ENCODE results near the gene ODF2. TPM values are rescaled to one million over a fixed set of nuclear protein-coding genes. Genes with fewer than 3 reads are reported as not detected.

The ODF2 gene
- total RNA-seq, 1 experiment from 2014 or later, result 46.8 TPM

DNA sequence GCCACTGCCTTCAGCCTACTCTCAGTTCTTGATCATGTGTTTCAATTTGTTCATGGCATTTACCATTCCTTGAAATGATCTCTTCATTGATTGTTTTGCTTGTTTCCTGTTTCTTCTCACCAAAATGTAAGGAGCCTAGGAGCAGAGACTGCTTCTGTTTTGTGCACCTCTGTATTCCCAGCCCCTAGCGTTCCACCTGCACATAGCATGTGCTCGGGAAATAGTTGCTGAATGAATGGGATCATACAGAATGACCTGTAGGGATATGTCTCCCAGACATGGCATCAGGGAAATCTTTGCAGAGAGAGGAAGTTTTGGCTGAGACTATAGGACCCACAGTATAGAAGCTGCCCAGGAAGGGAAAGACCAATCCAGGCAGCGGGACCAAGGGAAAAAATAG lies 41.3 kb upstream of the ODF2 start:
- Histone ChIP-seq H3K79me2 (ENCODE audit: insufficient read depth, low read length) (no peaks in the 10 kb centered on the region), H3K4me3 (replicated peaks in 1 of 2; ENCODE audit: low read depth in 1 of 2, low read length in 2 of 2) (no peak overlapping the region), H3K27me3 (ENCODE audit: insufficient read depth, low read length) (no peaks in the 10 kb centered on the region), H3K4me1 (ENCODE audit: control insufficient read depth in 1 of 2, insufficient read depth in 2 of 2, low read length in 2 of 2) (peaks cover 9 to 21% of the 10 kb centered on the region in 2 experiments), H3K27ac (ENCODE audit: low read depth, low read length) (no peak overlapping the region), H2AFZ (ENCODE audit: low read depth, low read length, poor library complexity, severe bottlenecking) (no peak overlapping the region), H3K4me2 (ENCODE audit: low read length) (no peak overlapping the region), H3K36me3 (ENCODE audit: control insufficient read depth in 1 of 2, insufficient read depth in 2 of 2, low read length in 2 of 2) (no peaks in the 10 kb centered on the region), H4K20me1 (ENCODE audit: insufficient read depth) (no peaks in the 10 kb centered on the region), H3K9me3 (ENCODE audit: control insufficient read depth in 1 of 2, insufficient read depth in 1 of 2, low read depth in 1 of 2, low read length in 2 of 2) (no peaks in the 10 kb centered on the region), H3K9me2 (ENCODE audit: insufficient read depth) (no peaks in the 10 kb centered on the region), H3K9ac (ENCODE audit: low read length) (no peak overlapping the region)
- BruUV-seq (replicated peaks), result no TSS peak
- TF ChIP-seq ELF1 (IDR thresholded peaks at IDR 0.05; ENCODE audit: borderline replicate concordance, low read depth), result no peak
- TF ChIP-seq, protein P1, sequence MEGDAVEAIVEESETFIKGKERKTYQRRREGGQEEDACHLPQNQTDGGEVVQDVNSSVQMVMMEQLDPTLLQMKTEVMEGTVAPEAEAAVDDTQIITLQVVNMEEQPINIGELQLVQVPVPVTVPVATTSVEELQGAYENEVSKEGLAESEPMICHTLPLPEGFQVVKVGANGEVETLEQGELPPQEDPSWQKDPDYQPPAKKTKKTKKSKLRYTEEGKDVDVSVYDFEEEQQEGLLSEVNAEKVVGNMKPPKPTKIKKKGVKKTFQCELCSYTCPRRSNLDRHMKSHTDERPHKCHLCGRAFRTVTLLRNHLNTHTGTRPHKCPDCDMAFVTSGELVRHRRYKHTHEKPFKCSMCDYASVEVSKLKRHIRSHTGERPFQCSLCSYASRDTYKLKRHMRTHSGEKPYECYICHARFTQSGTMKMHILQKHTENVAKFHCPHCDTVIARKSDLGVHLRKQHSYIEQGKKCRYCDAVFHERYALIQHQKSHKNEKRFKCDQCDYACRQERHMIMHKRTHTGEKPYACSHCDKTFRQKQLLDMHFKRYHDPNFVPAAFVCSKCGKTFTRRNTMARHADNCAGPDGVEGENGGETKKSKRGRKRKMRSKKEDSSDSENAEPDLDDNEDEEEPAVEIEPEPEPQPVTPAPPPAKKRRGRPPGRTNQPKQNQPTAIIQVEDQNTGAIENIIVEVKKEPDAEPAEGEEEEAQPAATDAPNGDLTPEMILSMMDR (IDR thresholded peaks at IDR 0.05 in 2 of 3, conservative IDR thresholded peaks at IDR 0.05 in 1 of 3; ENCODE audit: borderline replicate concordance in 1 of 3, insufficient read depth in 1 of 3, low read depth in 2 of 3, low read length in 2 of 3), result peak in 2 of 3 experiments; percentile 55 to 67; a peak in 4 of 6 replicates
- intact Hi-C loops (cut with micrococcal nuclease), result no loop called here
- CTCF ChIA-PET, result interaction anchor here (0.6 kb wide), 1 partner anchor 120 kb away, joined by 3 read pairs; no protein-coding TSS in a partner anchor
- POLR2A ChIA-PET, result interaction anchor here (0.6 kb wide), 1 partner anchor 36 kb away, joined by 5 read pairs; no protein-coding TSS in a partner anchor
- DNase-seq (ENCODE audit: low read depth, low spot score) (no peak), ATAC-seq (peak; percentile 85)
- RAD21 ChIA-PET (ENCODE audit: low non-redundant PET in 1 of 2, low total read pairs in 2 of 2, uncharacterized antibody in 2 of 2, unreplicated experiment in 2 of 2), result no interaction called here

DNA sequence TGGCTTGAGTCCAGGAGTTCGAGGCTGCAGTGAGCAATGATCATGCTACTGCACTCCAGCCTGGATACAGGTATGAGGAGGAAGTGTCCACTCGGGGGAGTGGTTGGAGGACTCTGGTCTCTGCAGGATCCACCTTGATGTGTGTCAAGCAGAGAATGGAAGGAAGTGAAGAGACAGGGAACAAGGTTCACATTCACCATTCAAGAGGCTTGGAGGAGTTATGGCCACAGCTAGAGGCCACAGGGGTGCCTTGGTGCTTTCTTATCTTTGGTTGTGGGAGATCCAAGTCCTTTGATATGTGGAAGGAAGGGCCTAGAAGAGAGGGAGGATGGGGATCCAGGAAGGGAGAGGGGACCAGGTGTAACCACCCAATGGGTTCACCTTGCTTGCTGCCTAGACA lies 40.5 kb upstream of the ODF2 start:
- BruUV-seq (replicated peaks), result no TSS peak

More for the DNA sequence above, 40.5 kb upstream of the ODF2 start:
- Histone ChIP-seq H3K4me1 (ENCODE audit: control insufficient read depth in 1 of 2, insufficient read depth in 2 of 2, low read length in 2 of 2) (peaks cover 11 to 28% of the 10 kb centered on the region in 2 experiments), H4K20me1 (ENCODE audit: insufficient read depth) (no peaks in the 10 kb centered on the region), H3K4me3 (replicated peaks in 1 of 2; ENCODE audit: low read depth in 1 of 2, low read length in 2 of 2) (no peak overlapping the region), H3K27me3 (ENCODE audit: insufficient read depth, low read length) (no peaks in the 10 kb centered on the region), H3K79me2 (ENCODE audit: insufficient read depth, low read length) (no peaks in the 10 kb centered on the region), H3K4me2 (ENCODE audit: low read length) (no peak overlapping the region), H3K36me3 (ENCODE audit: control insufficient read depth in 1 of 2, insufficient read depth in 2 of 2, low read length in 2 of 2) (no peaks in the 10 kb centered on the region), H3K9me2 (ENCODE audit: insufficient read depth) (no peaks in the 10 kb centered on the region), H3K9me3 (ENCODE audit: control insufficient read depth in 1 of 2, insufficient read depth in 1 of 2, low read depth in 1 of 2, low read length in 2 of 2) (no peaks in the 10 kb centered on the region), H3K27ac (ENCODE audit: low read depth, low read length) (no peak overlapping the region), H3K9ac (ENCODE audit: low read length) (no peak overlapping the region), H2AFZ (ENCODE audit: low read depth, low read length, poor library complexity, severe bottlenecking) (no peak overlapping the region)
- CTCF ChIA-PET, result no interaction called here
- intact Hi-C loops (cut with micrococcal nuclease), result no loop called here
- no peak for ATAC-seq
- RAD21 ChIA-PET (ENCODE audit: low non-redundant PET in 1 of 2, low total read pairs in 2 of 2, uncharacterized antibody in 2 of 2, unreplicated experiment in 2 of 2), result no interaction called here
- no peak for DNase-seq (ENCODE audit: low read depth, low spot score)
- TF ChIP-seq, protein P2, sequence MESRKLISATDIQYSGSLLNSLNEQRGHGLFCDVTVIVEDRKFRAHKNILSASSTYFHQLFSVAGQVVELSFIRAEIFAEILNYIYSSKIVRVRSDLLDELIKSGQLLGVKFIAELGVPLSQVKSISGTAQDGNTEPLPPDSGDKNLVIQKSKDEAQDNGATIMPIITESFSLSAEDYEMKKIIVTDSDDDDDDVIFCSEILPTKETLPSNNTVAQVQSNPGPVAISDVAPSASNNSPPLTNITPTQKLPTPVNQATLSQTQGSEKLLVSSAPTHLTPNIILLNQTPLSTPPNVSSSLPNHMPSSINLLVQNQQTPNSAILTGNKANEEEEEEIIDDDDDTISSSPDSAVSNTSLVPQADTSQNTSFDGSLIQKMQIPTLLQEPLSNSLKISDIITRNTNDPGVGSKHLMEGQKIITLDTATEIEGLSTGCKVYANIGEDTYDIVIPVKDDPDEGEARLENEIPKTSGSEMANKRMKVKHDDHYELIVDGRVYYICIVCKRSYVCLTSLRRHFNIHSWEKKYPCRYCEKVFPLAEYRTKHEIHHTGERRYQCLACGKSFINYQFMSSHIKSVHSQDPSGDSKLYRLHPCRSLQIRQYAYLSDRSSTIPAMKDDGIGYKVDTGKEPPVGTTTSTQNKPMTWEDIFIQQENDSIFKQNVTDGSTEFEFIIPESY (IDR thresholded peaks at IDR 0.05; ENCODE audit: extremely low read depth, insufficient replicate concordance, low read length), result no peak
- TF ChIP-seq SIN3A (IDR thresholded peaks at IDR 0.05; ENCODE audit: low read depth) (no peak), RAD21 (IDR thresholded peaks at IDR 0.05; ENCODE audit: low read depth) (no peak), YY1 (IDR thresholded peaks at IDR 0.05; ENCODE audit: extremely low read depth, insufficient replicate concordance, low read depth, low read length) (no peak), POLR2AphosphoS5 (IDR thresholded peaks at IDR 0.05; ENCODE audit: low read depth, low read length) (no peak), SRF (IDR thresholded peaks at IDR 0.05; ENCODE audit: low read depth) (no peak), CBX3 (IDR thresholded peaks at IDR 0.05; ENCODE audit: low read depth) (no peak), ZNF274 (IDR thresholded peaks at IDR 0.05; ENCODE audit: low read depth, low read length) (no peak), ZFX (IDR thresholded peaks at IDR 0.05) (no peak)
- TF ChIP-seq, protein P3, sequence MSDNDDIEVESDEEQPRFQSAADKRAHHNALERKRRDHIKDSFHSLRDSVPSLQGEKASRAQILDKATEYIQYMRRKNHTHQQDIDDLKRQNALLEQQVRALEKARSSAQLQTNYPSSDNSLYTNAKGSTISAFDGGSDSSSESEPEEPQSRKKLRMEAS (IDR thresholded peaks at IDR 0.05), result no peak
- POLR2A ChIA-PET, result no interaction called here
